Activated CD8-positive, alpha-beta memory T cell treated with anti-CD3 and anti-CD28 coated beads, Interleukin-2, amount 50 U/mL, for 24 hours (primary cell): ENCODE results near the gene UBXN6.
A peak's percentile ranks its signal among the peaks of the same experiment; 100 is the strongest.

Source experiments
- DNase-seq: peaks from one replicate; pipeline ENCODE4 v3.0.0-alpha.2; 2020; ENCODE audit errors: extremely low read depth

The UBXN6 gene

DNA sequence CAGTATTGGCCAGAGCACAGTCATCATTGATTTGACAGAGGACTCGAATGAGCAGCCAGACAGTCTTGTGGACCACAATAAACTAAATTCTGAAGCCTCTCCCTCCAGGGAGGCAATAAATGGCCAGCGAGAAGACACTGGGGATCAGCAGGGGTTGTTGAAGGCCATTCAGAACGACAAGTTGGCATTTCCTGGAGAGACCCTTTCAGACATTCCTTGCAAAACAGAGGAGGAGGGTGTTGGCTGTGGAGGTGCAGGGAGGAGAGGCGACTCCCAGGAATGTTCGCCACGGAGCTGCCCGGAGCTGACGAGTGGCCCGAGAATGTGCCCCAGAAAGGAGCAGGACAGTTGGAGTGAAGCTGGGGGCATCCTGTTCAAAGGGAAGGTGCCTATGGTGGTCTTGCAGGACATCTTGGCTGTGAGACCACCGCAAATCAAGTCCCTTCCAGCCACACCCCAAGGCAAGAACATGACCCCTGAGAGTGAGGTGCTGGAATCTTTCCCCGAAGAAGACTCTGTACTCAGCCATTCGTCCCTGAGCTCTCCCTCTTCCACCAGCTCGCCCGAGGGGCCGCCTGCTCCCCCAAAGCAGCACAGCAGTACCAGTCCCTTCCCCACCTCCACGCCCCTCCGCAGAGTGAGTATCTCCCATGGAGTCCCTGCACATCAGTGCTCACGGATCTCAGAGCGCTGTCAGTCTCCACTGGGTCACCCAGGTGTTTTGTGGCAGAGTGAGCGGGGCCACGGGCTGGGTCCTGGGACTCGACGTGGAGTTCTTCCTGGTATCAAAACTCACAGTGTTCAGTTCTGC, 48.3 kb downstream of the UBXN6 start:
- DNase-seq, result no peak

DNA sequence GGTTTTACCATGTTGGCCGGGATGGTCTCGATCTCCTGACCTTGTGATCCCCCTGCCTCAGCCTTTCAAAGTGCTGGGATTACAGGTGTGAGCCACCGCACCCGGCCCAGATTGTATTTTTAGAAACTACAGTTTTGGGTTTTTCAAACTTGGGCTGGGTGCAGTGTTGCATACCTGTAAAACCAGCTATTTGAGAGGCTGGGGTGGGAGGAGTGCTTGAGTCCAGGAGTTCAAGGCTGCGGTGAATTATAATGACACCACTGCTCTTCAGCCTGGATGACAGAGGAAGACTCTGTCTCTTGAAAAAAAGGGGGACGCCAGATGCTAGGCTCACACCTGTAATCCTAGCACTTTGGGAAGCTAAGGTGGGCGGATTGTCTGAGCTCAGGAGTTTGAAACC, 51.0 kb downstream of the UBXN6 start:
- no peak for DNase-seq

DNA sequence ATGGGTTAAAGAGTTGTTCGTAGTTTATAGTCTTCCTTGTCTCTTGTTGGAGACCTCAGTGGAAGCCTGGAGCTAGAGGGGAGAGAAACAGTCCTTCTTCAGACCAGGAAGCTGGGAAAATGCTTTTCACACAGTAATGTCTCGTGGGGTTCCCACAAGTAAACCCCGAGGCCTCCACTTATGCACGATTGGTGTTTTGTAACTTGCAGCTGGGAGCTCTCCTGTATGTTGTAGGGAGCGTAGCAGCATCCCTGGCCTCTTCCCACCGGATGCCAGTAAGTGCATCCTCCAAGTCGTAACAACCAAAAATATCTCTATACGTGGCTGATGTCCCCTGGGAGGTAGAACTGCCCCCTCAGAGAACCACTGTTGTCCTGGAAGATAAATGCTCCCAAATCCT, 51.6 kb downstream of the UBXN6 start:
- no peak for DNase-seq

DNA sequence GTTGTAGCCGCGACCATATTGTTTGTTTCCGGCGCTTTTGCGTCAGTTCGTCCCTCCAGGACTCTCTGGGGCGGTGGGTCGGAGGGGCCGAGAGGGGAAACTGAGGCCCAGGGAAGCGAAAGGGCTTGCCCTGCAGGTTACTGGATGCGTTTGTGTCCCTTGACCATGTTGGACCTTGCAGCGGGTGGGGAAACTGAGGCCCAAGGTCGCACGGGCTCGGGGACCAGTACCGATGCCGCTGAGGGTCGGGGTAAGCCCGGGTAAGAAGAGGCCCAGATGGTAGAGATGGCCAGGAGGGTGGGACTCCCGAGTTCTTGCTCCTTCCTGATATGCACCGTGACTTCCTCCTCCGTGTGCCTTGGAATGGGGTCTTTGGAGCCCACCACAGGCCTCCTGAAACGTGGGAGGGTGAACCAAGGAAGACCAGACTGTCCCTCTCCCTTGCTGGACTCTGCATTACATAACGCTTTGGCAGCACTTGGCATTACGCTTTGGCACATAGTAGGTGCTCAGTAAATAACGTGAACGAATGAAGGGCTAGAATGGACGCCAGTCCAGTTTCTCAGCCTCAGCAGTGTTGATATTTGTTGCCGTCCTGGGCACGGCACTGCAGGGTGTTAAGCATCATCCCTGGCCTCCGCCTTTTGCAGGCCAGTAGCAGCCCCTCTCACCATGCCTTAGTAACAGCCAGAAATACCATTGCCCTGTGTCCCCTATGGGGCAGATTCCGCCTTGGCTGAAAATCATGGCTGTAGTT, 54.4 kb downstream of the UBXN6 start:
- DNase-seq, result no peak

DNA sequence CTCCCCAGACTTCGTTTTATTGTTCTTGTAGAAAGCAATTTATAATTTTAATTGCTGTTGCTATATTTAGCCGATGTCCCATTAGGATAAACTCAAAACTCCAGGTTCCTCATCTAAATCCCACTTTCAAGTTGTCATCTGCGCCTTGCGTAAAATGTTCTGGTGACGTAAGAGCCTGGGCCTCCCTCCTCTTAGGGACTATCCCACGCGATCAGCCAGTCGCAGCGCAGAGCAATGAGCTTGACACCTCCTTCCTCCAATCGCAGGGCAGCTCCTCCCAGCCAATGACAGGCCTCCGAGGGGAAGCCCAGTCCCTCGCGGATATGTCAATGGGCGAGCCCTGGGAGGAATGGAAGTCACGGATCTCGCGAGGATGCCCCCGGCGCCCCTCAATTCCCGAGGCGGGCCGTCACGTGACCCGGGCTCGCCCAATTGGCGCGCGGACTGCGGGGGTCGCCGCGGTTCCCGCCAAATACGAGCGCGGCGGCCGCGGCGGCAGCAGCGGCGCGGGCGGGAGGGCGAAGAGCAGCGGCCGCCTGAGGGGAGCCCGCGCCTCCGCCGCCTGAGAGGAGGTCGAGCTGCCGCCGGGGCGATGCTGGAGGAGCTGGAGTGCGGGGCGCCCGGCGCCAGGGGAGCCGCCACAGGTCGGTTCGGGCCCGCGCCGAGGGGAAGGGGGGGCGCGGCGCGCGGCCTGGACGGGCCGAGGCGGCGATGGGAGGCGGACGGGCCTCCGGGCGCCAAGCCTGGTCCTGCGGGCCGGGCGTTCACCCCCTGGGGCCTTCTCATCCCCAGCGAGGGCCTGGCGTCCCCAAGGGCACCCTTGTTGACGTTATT, 55.2 kb downstream of the UBXN6 start, which contains the start of gene CHAF1A:
Gene CHAF1A, plus strand, starts transcription at position 470 of the 834 bp plus-strand sequence. Its CDS starts 123 bp downstream, at position 593.
- DNase-seq, result peak; percentile 98

DNA sequence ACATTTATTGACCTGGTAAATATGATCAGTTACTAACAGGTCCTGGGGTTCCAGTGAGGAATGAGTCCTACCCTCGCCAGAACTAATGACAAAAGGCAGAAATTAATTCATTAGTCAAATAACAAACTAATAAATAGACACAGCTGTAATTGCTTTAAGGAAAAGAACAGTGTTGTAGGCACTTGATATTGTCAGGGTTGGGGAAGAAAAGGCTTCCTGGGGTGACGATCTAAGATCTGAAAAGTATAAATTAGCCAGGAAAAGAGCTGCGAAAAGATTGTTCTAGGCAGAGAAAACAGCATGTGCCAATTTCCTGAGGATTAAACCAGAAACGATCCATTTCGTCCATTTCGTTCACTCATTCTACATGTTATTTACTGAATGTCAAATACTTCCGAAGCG, 55.8 kb downstream of the UBXN6 start:
- DNase-seq, result no peak

DNA sequence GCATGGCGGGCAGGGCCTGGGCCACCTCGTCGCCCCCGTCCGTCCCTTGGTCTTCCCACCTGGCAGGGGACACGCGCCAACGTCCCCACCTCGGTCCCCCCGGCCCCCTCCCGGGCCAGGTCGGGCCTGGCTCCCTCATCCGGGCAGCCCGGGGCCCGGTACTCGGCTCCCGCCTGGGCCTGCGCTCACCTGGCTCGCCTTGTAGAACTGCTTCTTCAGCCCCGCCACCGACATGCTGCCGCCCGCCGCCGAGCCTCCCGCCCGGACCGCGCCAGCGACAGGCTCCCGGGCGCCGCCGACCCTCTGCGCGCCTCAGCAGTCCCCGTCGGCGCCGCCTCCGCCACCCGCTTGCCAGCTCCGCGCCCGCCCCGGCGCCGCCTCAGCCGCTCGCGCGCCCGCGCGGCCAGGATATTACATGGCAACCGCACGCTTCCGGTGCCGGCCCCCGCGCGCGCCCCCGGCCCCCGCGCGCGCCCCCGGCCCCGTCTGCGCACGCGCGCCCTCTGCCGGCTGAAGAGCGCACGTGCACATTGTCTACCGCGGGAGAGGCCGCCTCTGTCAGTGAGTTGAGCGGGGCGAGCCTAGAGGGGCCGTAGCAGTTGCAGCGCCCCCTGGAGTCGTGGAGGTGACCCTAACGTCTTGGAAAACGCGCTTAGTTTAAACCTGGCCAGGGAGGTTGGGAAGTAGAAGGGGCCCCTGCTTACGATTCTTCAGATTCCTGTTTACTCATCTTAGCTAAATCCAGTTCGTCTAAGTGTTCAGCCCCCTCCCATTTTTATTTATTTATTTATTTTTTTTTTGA, 57.3 kb downstream of the UBXN6 start, which contains the start of gene SH3GL1:
Gene SH3GL1, minus strand, starts transcription at position 413 of the 802 bp plus-strand sequence. Its CDS starts 179 bp downstream, at position 234.
- DNase-seq, result peak; percentile 82

DNA sequence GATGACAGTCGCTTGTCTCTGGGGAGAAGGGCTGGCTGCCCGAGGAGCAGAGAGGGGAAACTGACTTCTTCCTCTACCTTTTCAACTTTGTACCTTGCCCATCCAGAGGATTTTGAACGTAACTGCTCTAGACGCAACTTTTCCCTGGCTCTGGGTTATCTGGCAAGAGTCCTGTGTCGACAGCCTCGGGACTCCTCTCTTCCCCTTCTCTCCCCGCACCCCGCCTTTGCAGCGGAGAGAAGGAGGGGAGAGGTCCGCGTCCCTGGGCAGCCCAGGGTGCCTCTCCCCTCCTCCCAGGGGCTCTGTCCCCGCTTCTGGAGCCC, 57.8 kb downstream of the UBXN6 start:
- no peak for DNase-seq

DNA sequence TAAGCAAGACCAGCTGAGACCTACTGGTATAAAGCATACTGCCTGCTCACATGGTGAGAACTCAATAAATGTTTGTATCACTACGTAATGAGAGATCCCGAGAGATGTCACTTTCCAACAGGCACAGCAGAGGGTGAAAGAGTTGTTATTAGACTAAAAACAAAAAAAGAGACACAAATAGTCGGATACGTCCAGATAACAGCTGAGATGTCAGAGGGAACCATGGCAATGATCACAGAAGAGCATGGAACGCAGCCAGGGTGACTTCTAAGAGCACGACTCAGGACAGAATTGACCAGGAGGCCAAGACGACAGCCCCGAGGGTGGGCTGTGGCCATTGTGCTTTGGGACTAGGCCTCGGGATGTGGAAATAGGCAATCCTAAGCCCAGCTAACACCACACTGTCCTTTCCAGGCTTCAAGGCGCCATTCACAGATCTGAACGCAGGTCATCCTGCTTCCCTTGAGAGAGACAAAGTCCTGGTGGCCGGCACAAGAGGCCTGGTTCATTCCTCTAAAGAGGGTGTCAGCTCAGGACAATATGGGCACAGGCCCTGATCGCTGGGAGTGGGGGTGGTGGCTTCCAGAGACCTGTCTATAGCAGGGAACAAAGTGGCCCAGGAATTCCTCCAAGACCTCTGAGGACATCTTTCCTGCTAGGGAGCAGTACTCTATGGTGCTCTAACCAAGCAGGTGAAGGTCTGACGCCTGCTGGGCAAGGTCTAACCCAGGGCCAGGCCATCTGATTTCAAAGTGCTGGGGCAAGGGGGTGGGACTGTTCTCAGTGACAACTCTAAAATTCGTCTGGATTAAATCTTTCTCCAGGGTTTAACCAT, 60.4 kb downstream of the UBXN6 start:
- DNase-seq, result no peak
